Measurements from ENCODE around the gene SFXN4. TPM values are rescaled to one million over a fixed set of nuclear protein-coding genes. Genes with fewer than 3 reads are reported as not detected.
"Not testable (repeated sequence)": the region's sequence is repeated elsewhere in the genome, so short reads cannot be mapped to it uniquely, and the experiment has no call there.

Gene SFXN4
- total RNA-seq, 1 donor from 2014 or later = 19.3 TPM

GRCh38 chr10:119190954-119191785 is 25.7 kb upstream of the SFXN4 start:
- H3K4me3 ChIP-seq (ENCODE audit: low read length in 3 of 3) = no peak overlapping the region

GRCh38 chr10:119190353-119190752 is 24.8 kb upstream of the SFXN4 start:
- Histone ChIP-seq H3K27me3 (ENCODE audit: control insufficient read depth in 3 of 3, insufficient read depth in 3 of 3, low read length in 3 of 3) (no peaks in the 10 kb centered on the region), H3K9ac (ENCODE audit: low read depth in 1 of 3, low read length in 3 of 3) (no peak overlapping the region), H3K9me3 (ENCODE audit: control insufficient read depth in 3 of 3, low read length in 3 of 3) (no peaks in the 10 kb centered on the region), H3K4me3 (ENCODE audit: low read length in 3 of 3) (no peak overlapping the region), H3K36me3 (ENCODE audit: control insufficient read depth in 3 of 3, insufficient read depth in 3 of 3, low read length in 3 of 3) (no peaks in the 10 kb centered on the region), H3K27ac (ENCODE audit: low read depth, low read length) (no peak overlapping the region), H3K4me1 (ENCODE audit: control insufficient read depth in 3 of 3, insufficient read depth in 3 of 3, low read length in 3 of 3) (no peaks in the 10 kb centered on the region)

More at GRCh38 chr10:119190954-119191785, 25.7 kb upstream of the SFXN4 start:
- no peaks in the 10 kb centered on the region for H3K36me3 ChIP-seq (ENCODE audit: control insufficient read depth in 3 of 3, insufficient read depth in 3 of 3, low read length in 3 of 3)
- H3K27me3 ChIP-seq (ENCODE audit: control insufficient read depth in 3 of 3, insufficient read depth in 3 of 3, low read length in 3 of 3) = no peaks in the 10 kb centered on the region
- H3K9me3 ChIP-seq (ENCODE audit: control insufficient read depth in 3 of 3, low read length in 3 of 3) = no peaks in the 10 kb centered on the region
- H3K4me1 ChIP-seq (ENCODE audit: control insufficient read depth in 3 of 3, insufficient read depth in 3 of 3, low read length in 3 of 3) = no peaks in the 10 kb centered on the region
- no peak overlapping the region for H3K27ac ChIP-seq (ENCODE audit: low read depth, low read length)
- H3K9ac ChIP-seq (ENCODE audit: low read depth in 1 of 3, low read length in 3 of 3) = no peak overlapping the region

GRCh38 chr10:119189811-119190282 is 24.3 kb upstream of the SFXN4 start:
- Histone ChIP-seq H3K4me1 (ENCODE audit: control insufficient read depth in 3 of 3, insufficient read depth in 3 of 3, low read length in 3 of 3) (no peaks in the 10 kb centered on the region), H3K4me3 (ENCODE audit: low read length in 3 of 3) (no peak overlapping the region), H3K9ac (ENCODE audit: low read depth in 1 of 3, low read length in 3 of 3) (no peak overlapping the region)

GRCh38 chr10:119183664-119184412 is 18.3 kb upstream of the SFXN4 start:
- peaks cover 0 to 4% (median 3%) of the 10 kb centered on the region in 3 donors for H3K4me1 ChIP-seq (ENCODE audit: control insufficient read depth in 3 of 3, insufficient read depth in 3 of 3, low read length in 3 of 3)
- no peaks in the 10 kb centered on the region for H3K9me3 ChIP-seq (ENCODE audit: control insufficient read depth in 3 of 3, low read length in 3 of 3)
- no peak overlapping the region for H3K9ac ChIP-seq (ENCODE audit: low read depth in 1 of 3, low read length in 3 of 3)

More at GRCh38 chr10:119189811-119190282, 24.3 kb upstream of the SFXN4 start:
- Histone ChIP-seq H3K27me3 (ENCODE audit: control insufficient read depth in 3 of 3, insufficient read depth in 3 of 3, low read length in 3 of 3) (no peaks in the 10 kb centered on the region), H3K27ac (ENCODE audit: low read depth, low read length) (no peak overlapping the region), H3K9me3 (ENCODE audit: control insufficient read depth in 3 of 3, low read length in 3 of 3) (no peaks in the 10 kb centered on the region), H3K36me3 (ENCODE audit: control insufficient read depth in 3 of 3, insufficient read depth in 3 of 3, low read length in 3 of 3) (no peaks in the 10 kb centered on the region)

GRCh38 chr10:119180850-119181400 is 15.4 kb upstream of the SFXN4 start:
- H3K9ac ChIP-seq (ENCODE audit: low read depth in 1 of 3, low read length in 3 of 3); H3K27ac ChIP-seq (ENCODE audit: low read depth, low read length); H3K4me3 ChIP-seq (ENCODE audit: low read length in 3 of 3); H3K27me3 ChIP-seq (ENCODE audit: control insufficient read depth in 3 of 3, insufficient read depth in 3 of 3, low read length in 3 of 3); H3K9me3 ChIP-seq (ENCODE audit: control insufficient read depth in 3 of 3, low read length in 3 of 3); H3K36me3 ChIP-seq (ENCODE audit: control insufficient read depth in 3 of 3, insufficient read depth in 3 of 3, low read length in 3 of 3): not testable (repeated sequence)
- peaks cover 20 to 23% (median 22%) of the 10 kb centered on the region in 3 donors for H3K4me1 ChIP-seq (ENCODE audit: control insufficient read depth in 3 of 3, insufficient read depth in 3 of 3, low read length in 3 of 3)

More at GRCh38 chr10:119183664-119184412, 18.3 kb upstream of the SFXN4 start:
- no peaks in the 10 kb centered on the region for H3K27me3 ChIP-seq (ENCODE audit: control insufficient read depth in 3 of 3, insufficient read depth in 3 of 3, low read length in 3 of 3)
- H3K27ac ChIP-seq (ENCODE audit: low read depth, low read length) = no peak overlapping the region
- H3K36me3 ChIP-seq (ENCODE audit: control insufficient read depth in 3 of 3, insufficient read depth in 3 of 3, low read length in 3 of 3) = no peaks in the 10 kb centered on the region
- H3K4me3 ChIP-seq (ENCODE audit: low read length in 3 of 3) = no peak overlapping the region

GRCh38 chr10:119178372-119179119 is 13.0 kb upstream of the SFXN4 start, which contains the start of gene PRDX3:
Gene PRDX3 (minus strand): TSS chr10:119178812. CDS start chr10:119178790, 22 bp downstream.
- Histone ChIP-seq H3K9ac (ENCODE audit: low read depth in 1 of 3, low read length in 3 of 3) (peak within 1 kb of the TSS; percentile 88 to 96 (median 96)), H3K36me3 (ENCODE audit: control insufficient read depth in 3 of 3, insufficient read depth in 3 of 3, low read length in 3 of 3) (peaks cover 12 to 20% (median 19%) of the 10 kb centered on the region in 3 donors), H3K27me3 (ENCODE audit: control insufficient read depth in 3 of 3, insufficient read depth in 3 of 3, low read length in 3 of 3) (no peaks in the 10 kb centered on the region), H3K4me3 (ENCODE audit: low read length in 3 of 3) (peak within 1 kb of the TSS; percentile 85 to 98 (median 96)), H3K9me3 (ENCODE audit: control insufficient read depth in 3 of 3, low read length in 3 of 3) (no peaks in the 10 kb centered on the region), H3K4me1 (ENCODE audit: control insufficient read depth in 3 of 3, insufficient read depth in 3 of 3, low read length in 3 of 3) (peaks cover 20 to 23% (median 22%) of the 10 kb centered on the region in 3 donors), H3K27ac (ENCODE audit: low read depth, low read length) (peak within 1 kb of the TSS; percentile 82)

- Histone ChIP-seq H3K4me1 (ENCODE audit: control insufficient read depth in 3 of 3, insufficient read depth in 3 of 3, low read length in 3 of 3) (peaks cover 20 to 23% (median 22%) of the 10 kb centered on the region in 3 donors), H3K36me3 (ENCODE audit: control insufficient read depth in 3 of 3, insufficient read depth in 3 of 3, low read length in 3 of 3) (peaks cover 12 to 23% (median 21%) of the 10 kb centered on the region in 3 donors), H3K4me3 (ENCODE audit: low read length in 3 of 3) (peak overlapping the region; percentile 85 to 98 (median 96)), H3K27me3 (ENCODE audit: control insufficient read depth in 3 of 3, insufficient read depth in 3 of 3, low read length in 3 of 3) (no peaks in the 10 kb centered on the region), H3K9ac (ENCODE audit: low read depth in 1 of 3, low read length in 3 of 3) (peak overlapping the region; percentile 88 to 96 (median 96)), H3K27ac (ENCODE audit: low read depth, low read length) (peak overlapping the region; percentile 82), H3K9me3 (ENCODE audit: control insufficient read depth in 3 of 3, low read length in 3 of 3) (no peaks in the 10 kb centered on the region)
Observed at GRCh38 chr10:119177708-119178371, 12.3 kb upstream of the SFXN4 start.

- no peak overlapping the region for H3K27ac ChIP-seq (ENCODE audit: low read depth, low read length)
- H3K9ac ChIP-seq (ENCODE audit: low read depth in 1 of 3, low read length in 3 of 3) = no peak overlapping the region
- peaks cover 23 to 36% (median 36%) of the 10 kb centered on the region in 3 donors for H3K36me3 ChIP-seq (ENCODE audit: control insufficient read depth in 3 of 3, insufficient read depth in 3 of 3, low read length in 3 of 3)
Observed at GRCh38 chr10:119176166-119176565, 10.7 kb upstream of the SFXN4 start.

GRCh38 chr10:119174109-119174508 is 8.6 kb upstream of the SFXN4 start:
- Histone ChIP-seq H3K36me3 (ENCODE audit: control insufficient read depth in 3 of 3, insufficient read depth in 3 of 3, low read length in 3 of 3) (peaks cover 38 to 50% (median 50%) of the 10 kb centered on the region in 3 donors), H3K9me3 (ENCODE audit: control insufficient read depth in 3 of 3, low read length in 3 of 3) (no peaks in the 10 kb centered on the region)

More at GRCh38 chr10:119176166-119176565, 10.7 kb upstream of the SFXN4 start:
- Histone ChIP-seq H3K9me3 (ENCODE audit: control insufficient read depth in 3 of 3, low read length in 3 of 3) (no peaks in the 10 kb centered on the region), H3K4me1 (ENCODE audit: control insufficient read depth in 3 of 3, insufficient read depth in 3 of 3, low read length in 3 of 3) (peaks cover 20 to 23% (median 22%) of the 10 kb centered on the region in 3 donors), H3K27me3 (ENCODE audit: control insufficient read depth in 3 of 3, insufficient read depth in 3 of 3, low read length in 3 of 3) (no peaks in the 10 kb centered on the region), H3K4me3 (ENCODE audit: low read length in 3 of 3) (no peak overlapping the region)

More at GRCh38 chr10:119174109-119174508, 8.6 kb upstream of the SFXN4 start:
- H3K9ac ChIP-seq (ENCODE audit: low read depth in 1 of 3, low read length in 3 of 3) = no peak overlapping the region
- H3K27ac ChIP-seq (ENCODE audit: low read depth, low read length) = no peak overlapping the region
- H3K27me3 ChIP-seq (ENCODE audit: control insufficient read depth in 3 of 3, insufficient read depth in 3 of 3, low read length in 3 of 3) = no peaks in the 10 kb centered on the region
- peaks cover 19 to 22% (median 22%) of the 10 kb centered on the region in 3 donors for H3K4me1 ChIP-seq (ENCODE audit: control insufficient read depth in 3 of 3, insufficient read depth in 3 of 3, low read length in 3 of 3)
- no peak overlapping the region for H3K4me3 ChIP-seq (ENCODE audit: low read length in 3 of 3)

Data from skeletal muscle tissue (tissue), 4 donors.